Common myeloid progenitor, CD34-positive (primary cell): ENCODE results near the gene RBKS.
A peak's percentile ranks its signal among the peaks of the same experiment; 100 is the strongest.

Experiments
- CTCF ChIA-PET: fragments of 350-600 bp; sonication (Branson Sonifier 250); formaldehyde crosslinking; loops from one replicate; lab custom pipeline; 2021; ENCODE audit warnings: antibody characterized with exemption; lab: Charles Lee
- POLR2A ChIA-PET: fragments of 350-600 bp; sonication (Branson Sonifier 250); formaldehyde crosslinking; loops from one replicate; lab custom pipeline; 2021; ENCODE audit warnings: antibody characterized with exemption; lab: Charles Lee
- DNase-seq, 3 donors: peaks; one replicate each; pipeline versions ENCODE4 v3.0.0 to v3.0.0-alpha.2; 2013
- H3K27ac ChIP-seq, 2 experiments: 1 replicate in 1 of 2; 2 replicates in 1 of 2; pipeline ENCODE4 v1.7.0; 2013; ENCODE audit warnings: inconsistent platforms in 2 of 2, low read length in 2 of 2, mild to moderate bottlenecking in 2 of 2, low read depth in 1 of 2, moderate library complexity in 1 of 2; ENCODE audit not compliant: severe bottlenecking in 2 of 2, insufficient read depth in 1 of 2, poor library complexity in 1 of 2
- H3K27me3 ChIP-seq, 5 experiments: replicated peaks in 2 of 5; 1 replicate in 3 of 5; 2 replicates in 2 of 5; pipeline versions ENCODE4 v1.6.1 to v1.7.0; 2013; ENCODE audit warnings: low read length in 4 of 5, mild to moderate bottlenecking in 2 of 5, moderate library complexity in 2 of 5, inconsistent platforms in 1 of 5; ENCODE audit not compliant: insufficient read depth in 5 of 5, control insufficient read depth in 4 of 5
- H3K36me3 ChIP-seq, 4 experiments: 1 replicate in 2 of 4; 2 replicates in 2 of 4; pipeline versions ENCODE4 v1.6.1 to v1.7.0; 2013; ENCODE audit warnings: low read length in 3 of 4, control low read depth in 1 of 4, mild to moderate bottlenecking in 1 of 4; ENCODE audit not compliant: control insufficient read depth in 4 of 4, insufficient read depth in 4 of 4
- H3K4me1 ChIP-seq, 4 experiments: 1 replicate in 3 of 4; 2 replicates in 1 of 4; pipeline versions ENCODE4 v1.6.1 to v1.7.1; 2013; ENCODE audit warnings: low read length in 3 of 4, mild to moderate bottlenecking in 3 of 4, control low read depth in 1 of 4, inconsistent platforms in 1 of 4, moderate library complexity in 1 of 4; ENCODE audit not compliant: control insufficient read depth in 4 of 4, insufficient read depth in 4 of 4; ENCODE audit errors: control extremely low read depth in 1 of 4
- H3K4me3 ChIP-seq, 7 experiments: 1 replicate in 4 of 7; 2 replicates in 3 of 7; pipeline versions ENCODE4 v1.5.1 to v1.7.0; 2013; ENCODE audit warnings: mild to moderate bottlenecking in 7 of 7, low read length in 6 of 7, moderate library complexity in 6 of 7, inconsistent platforms in 2 of 7, low read depth in 2 of 7, control low read depth in 1 of 7; ENCODE audit not compliant: insufficient read depth in 4 of 7, control insufficient read depth in 1 of 7; ENCODE audit errors: extremely low read depth in 1 of 7
- H3K9me3 ChIP-seq, 5 experiments: 1 replicate in 4 of 5; 2 replicates in 1 of 5; pipeline versions ENCODE4 v1.6.1 to v1.7.1; 2013; ENCODE audit warnings: low read length in 4 of 5, mild to moderate bottlenecking in 2 of 5, inconsistent platforms in 1 of 5, low read depth in 1 of 5, moderate library complexity in 1 of 5; ENCODE audit not compliant: control insufficient read depth in 4 of 5, insufficient read depth in 2 of 5; ENCODE audit errors: control extremely low read depth in 1 of 5
- WGBS: methylation state at CpG from one replicate; pipeline ENCODE4 v1.1.5; 2013; ENCODE audit not compliant: insufficient coverage; 5-methylcytosine and 5-hydroxymethylcytosine counted together

RBKS gene

GRCh38 chr2:27843992-27844391 lies 46.2 kb downstream of the RBKS start:
- no peak overlapping the region for H3K27ac ChIP-seq
- H3K27me3 ChIP-seq = no peaks in the 10 kb centered on the region
- POLR2A ChIA-PET = no interaction called here
- H3K36me3 ChIP-seq = no peaks in the 10 kb centered on the region
- no peak overlapping the region for H3K4me3 ChIP-seq
- DNase-seq = no peak
- H3K4me1 ChIP-seq = no peaks in the 10 kb centered on the region
- WGBS = 100% methylated on average over 6 of the region's 7 CpGs
- CTCF ChIA-PET = interaction anchor here (0.8 to 1.0 kb wide), 2 partner anchors 9 to 28 kb away, joined by 3 read pairs; no protein-coding TSS in a partner anchor
- H3K9me3 ChIP-seq = no peaks in the 10 kb centered on the region

- no peak for DNase-seq
- ChIA-PET CTCF (interaction anchor here (0.6 to 1.0 kb wide), 2 partner anchors 10 kb away, joined by 3 read pairs; no protein-coding TSS in a partner anchor), POLR2A (interaction anchor here (0.5 kb wide), 1 partner anchor 57 kb away, joined by 3 read pairs; no protein-coding TSS in a partner anchor)
- WGBS = 100% methylated on average over 2 of the region's 5 CpGs
- no peaks in the 10 kb centered on the region for H3K27me3 ChIP-seq
- no peaks in the 10 kb centered on the region for H3K9me3 ChIP-seq
- no peak overlapping the region for H3K4me3 ChIP-seq
- no peaks in the 10 kb centered on the region for H3K4me1 ChIP-seq
- no peaks in the 10 kb centered on the region for H3K36me3 ChIP-seq
- no peak overlapping the region for H3K27ac ChIP-seq
These were observed 47.3 kb downstream of the RBKS start for GRCh38 chr2:27842894-27843293.

GRCh38 chr2:27839022-27839618 lies 51.1 kb downstream of the RBKS start:
- no peak for DNase-seq
- Histone ChIP-seq H3K36me3 (no peaks in the 10 kb centered on the region), H3K9me3 (peaks cover 0 to 2% (median 0%) of the 10 kb centered on the region in 5 experiments), H3K4me1 (peaks cover 0 to 3% (median 0%) of the 10 kb centered on the region in 4 experiments), H3K27ac (no peak overlapping the region), H3K27me3 (no peaks in the 10 kb centered on the region), H3K4me3 (no peak overlapping the region)
- POLR2A ChIA-PET = no interaction called here
- 100% methylated on average over 1 of the region's 3 CpGs for WGBS
- CTCF ChIA-PET = interaction anchor here (0.6 to 0.9 kb wide), 3 partner anchors 10 to 502 kb away, joined by 3 read pairs; no protein-coding TSS in a partner anchor

- ChIA-PET CTCF (interaction anchor here (0.6 kb wide), 2 partner anchors 503 to 1194 kb away, joined by 3 read pairs; no protein-coding TSS in a partner anchor), POLR2A (no interaction called here)
- no peaks in the 10 kb centered on the region for H3K27me3 ChIP-seq
- H3K4me1 ChIP-seq = peaks cover 0 to 6% (median 0%) of the 10 kb centered on the region in 4 experiments
- no peak overlapping the region for H3K27ac ChIP-seq
- no peak for DNase-seq
- H3K36me3 ChIP-seq = no peaks in the 10 kb centered on the region
- H3K4me3 ChIP-seq = no peak overlapping the region
- peaks cover 0 to 2% (median 0%) of the 10 kb centered on the region in 5 experiments for H3K9me3 ChIP-seq
These were observed 51.7 kb downstream of the RBKS start for GRCh38 chr2:27838502-27838901.

GRCh38 chr2:27833931-27834330 lies 56.3 kb downstream of the RBKS start:
- Histone ChIP-seq H3K36me3 (no peaks in the 10 kb centered on the region), H3K27ac (no peak overlapping the region), H3K27me3 (no peaks in the 10 kb centered on the region), H3K4me1 (peaks cover 0 to 44% (median 9%) of the 10 kb centered on the region in 4 experiments), H3K9me3 (peaks cover 0 to 6% (median 0%) of the 10 kb centered on the region in 5 experiments), H3K4me3 (no peak overlapping the region)
- POLR2A ChIA-PET = no interaction called here
- DNase-seq = no peak
- CTCF ChIA-PET = no interaction called here
- WGBS = 100% methylated on average over 1 of the region's 1 CpG

- Histone ChIP-seq H3K9me3 (peaks cover 0 to 6% (median 0%) of the 10 kb centered on the region in 5 experiments), H3K27ac (no peak overlapping the region), H3K4me1 (peaks cover 0 to 44% (median 9%) of the 10 kb centered on the region in 4 experiments), H3K27me3 (no peaks in the 10 kb centered on the region), H3K36me3 (no peaks in the 10 kb centered on the region), H3K4me3 (no peak overlapping the region)
- CTCF ChIA-PET = interaction anchor here (0.6 kb wide), 1 partner anchor 11 kb away, joined by 3 read pairs; no protein-coding TSS in a partner anchor
- WGBS = no CpG with 5 or more reads among the region's 2 CpGs
- POLR2A ChIA-PET = no interaction called here
- DNase-seq = peak in 2 of 3 donors; percentile 20 to 31
These were observed 57.8 kb downstream of the RBKS start for GRCh38 chr2:27832396-27832795.
